Endothelial cell of umbilical vein (primary cell): ENCODE measurements around the gene ASXL1. TPM values are rescaled to one million over a fixed set of nuclear protein-coding genes. Genes with fewer than 3 reads are reported as not detected.

Experiments
- BruUV-seq: library from RNA; stranded (reverse); fragments of 400-500 nt; replicated peaks from 2 replicates; lab custom pipeline; 2021; lab: Mats Ljungman, UMichigan
- CTCF ChIA-PET: fragments of 300-600, 350-600 bp; sonication (Branson Sonifier 250); formaldehyde crosslinking; loops from one replicate; lab custom pipeline; 2021; ENCODE audit warnings: antibody characterized with exemption, inconsistent platforms; lab: Charles Lee
- POLR2A ChIA-PET: fragments of 300-600, 350-600 bp; sonication (Branson Sonifier 250); formaldehyde crosslinking; loops from one replicate; lab custom pipeline; 2021; ENCODE audit warnings: antibody characterized with exemption, inconsistent platforms; lab: Charles Lee
- DNase-seq: peaks from one replicate; pipeline ENCODE4 v3.0.0-alpha.2; 2011; ENCODE audit warnings: low read depth, low spot score
- FAIRE-seq: peaks from 2 replicates; lab custom pipeline; 2011; peaks lifted over from hg19 to GRCh38; lab: Jason Lieb, UNC
- H2AFZ ChIP-seq: 2 replicates; pipeline ENCODE4 v1.6.0; 2012; ENCODE audit warnings: low read depth, low read length, control low read depth, inconsistent platforms
- H3K27ac ChIP-seq: 2 replicates; pipeline ENCODE4 v1.5.1; 2011; ENCODE audit warnings: low read depth, mild to moderate bottlenecking, control low read depth, low read length, moderate library complexity; ENCODE audit not compliant: insufficient read depth
- H3K27me3 ChIP-seq, 2 experiments: 2 replicates each; pipeline versions ENCODE4 v1.6.0 to v1.6.1; 2011; ENCODE audit warnings: low read length in 2 of 2, mixed read lengths in 1 of 2; ENCODE audit not compliant: control insufficient read depth in 2 of 2, insufficient read depth in 2 of 2
- H3K36me3 ChIP-seq, 2 experiments: 2 replicates in 1 of 2; 3 replicates in 1 of 2; pipeline ENCODE4 v1.5.1; 2011; ENCODE audit warnings: low read length in 2 of 2, mild to moderate bottlenecking in 1 of 2, moderate library complexity in 1 of 2; ENCODE audit not compliant: control insufficient read depth in 2 of 2, insufficient read depth in 2 of 2; ENCODE audit errors: extremely low read depth in 1 of 2
- H3K4me1 ChIP-seq: 3 replicates; pipeline ENCODE4 v1.5.1; 2011; ENCODE audit warnings: mild to moderate bottlenecking, low read length; ENCODE audit not compliant: control insufficient read depth, insufficient read depth; ENCODE audit errors: extremely low read depth
- H3K4me2 ChIP-seq: 2 replicates; pipeline ENCODE4 v1.6.1; 2011; ENCODE audit warnings: low read length, control low read depth, mixed read lengths; ENCODE audit not compliant: insufficient read depth
- H3K4me3 ChIP-seq, 3 experiments: fragments of 200-600 bp in 1 of 3; sonication (generic), shearing (Covaris generic) in 1 of 3; replicated peaks in 1 of 3; 2 replicates each; pipeline ENCODE4 v1.5.1; 2011 to 2016; ENCODE audit warnings: control low read depth in 3 of 3, low read length in 3 of 3, mild to moderate bottlenecking in 2 of 3, inconsistent platforms in 1 of 3, low read depth in 1 of 3, moderate library complexity in 1 of 3; ENCODE audit not compliant: insufficient read depth in 1 of 3
- H3K79me2 ChIP-seq: 2 replicates; pipeline ENCODE4 v1.6.0; 2012; ENCODE audit warnings: low read length, inconsistent platforms; ENCODE audit not compliant: control insufficient read depth, insufficient read depth
- H3K9ac ChIP-seq: replicated peaks from 2 replicates; pipeline ENCODE3; 2011; ENCODE audit warnings: low read length, control low read depth; ENCODE audit not compliant: insufficient read depth; ENCODE audit errors: extremely low read depth
- H3K9me1 ChIP-seq: replicated peaks from 3 replicates; pipeline ENCODE4 v1.6.0; 2011; ENCODE audit warnings: mild to moderate bottlenecking, low read length; ENCODE audit not compliant: control insufficient read depth, insufficient read depth; ENCODE audit errors: extremely low read depth
- H3K9me3 ChIP-seq: replicated peaks from 2 replicates; pipeline ENCODE4 v1.5.1; 2012; ENCODE audit warnings: low read length, inconsistent platforms; ENCODE audit not compliant: control insufficient read depth, insufficient read depth
- H4K20me1 ChIP-seq: replicated peaks from 2 replicates; pipeline ENCODE3; 2011; ENCODE audit warnings: mild to moderate bottlenecking, low read length; ENCODE audit not compliant: control insufficient read depth, insufficient read depth; ENCODE audit errors: extremely low read depth
- EZH2 ChIP-seq: IDR thresholded peaks from 2 replicates; pipeline ENCODE4 v1.6.1; 2012; ENCODE audit warnings: borderline replicate concordance, low read depth, mild to moderate bottlenecking, moderate library complexity, low read length, inconsistent platforms; ENCODE audit not compliant: severe bottlenecking
- FOS ChIP-seq: IDR thresholded peaks from 2 replicates; pipeline ENCODE4 v1.6.1; 2011; ENCODE audit warnings: mild to moderate bottlenecking, low read length, moderate library complexity, borderline replicate concordance; ENCODE audit not compliant: insufficient read depth
- GATA2 ChIP-seq: IDR thresholded peaks from 2 replicates; pipeline ENCODE4 v1.7.0; 2011; ENCODE audit warnings: low read depth, mild to moderate bottlenecking, moderate library complexity, mixed read lengths, low read length; ENCODE audit not compliant: insufficient read length, insufficient read depth
- JUN ChIP-seq: IDR thresholded peaks from 2 replicates; pipeline ENCODE4 v1.6.1; 2011; ENCODE audit warnings: borderline replicate concordance, low read depth; ENCODE audit not compliant: insufficient read length, insufficient read depth
- MYC ChIP-seq: IDR thresholded peaks from one replicate; pipeline ENCODE4 v1.6.1; 2011; ENCODE audit warnings: mild to moderate bottlenecking, low read depth, low read length
- POLR2A ChIP-seq: IDR thresholded peaks from 2 replicates; pipeline ENCODE4 v1.6.1; 2012; ENCODE audit warnings: low read depth, mild to moderate bottlenecking, control low read depth, low read length
- POLR2AphosphoS5 ChIP-seq: IDR thresholded peaks from 2 replicates; pipeline ENCODE4 v1.6.1; 2012; ENCODE audit warnings: low read depth, mild to moderate bottlenecking, control low read depth, low read length, moderate library complexity; ENCODE audit not compliant: insufficient read depth
- dilution Hi-C: fragments of 300-500 bp; cut with MboI; formaldehyde crosslinking; loops from one replicate; pipeline ENCODE4 v1.15.0; 2019; ENCODE audit warnings: low sequenced_read_pairs; ENCODE audit not compliant: extremely low pct_ligation_motif_present
- intact Hi-C: fragments of 100-400 bp; cut with micrococcal nuclease; formaldehyde crosslinking; loops from one replicate; pipeline ENCODE4 v1.10.0; 2022
- polyA plus RNA-seq, 4 experiments: library from polyadenylated mRNA; depleted of rRNA in 3 of 4; stranded (reverse) in 3 of 4; unstranded in 1 of 4; fragments of >200 nt; gene quantifications; 2 replicates each; pipeline versions ENCODE4 v1.2.1 to v1.2.3, GENCODE V29; 2011 to 2012; ENCODE audit warnings: missing spikeins in 1 of 4
- total RNA-seq: library from RNA; stranded (reverse); gene quantifications from 2 replicates; pipeline ENCODE4 v1.2.3, GENCODE V29; 2021
- TF ChIP-seq, protein P1 (sequence below): IDR thresholded peaks from 2 replicates; pipeline ENCODE4 v1.6.1; 2011; ENCODE audit not compliant: insufficient read depth, insufficient read length
- TF ChIP-seq, protein P2 (sequence below), 2 donors: IDR thresholded peaks; 1 replicate in 1 of 2; 2 replicates in 1 of 2; pipeline ENCODE4 v1.5.1; 2011; ENCODE audit warnings: low read length in 2 of 2, mild to moderate bottlenecking in 2 of 2, moderate library complexity in 2 of 2, control low read depth in 1 of 2, inconsistent platforms in 1 of 2, low read depth in 1 of 2; ENCODE audit not compliant: insufficient read depth in 1 of 2; ENCODE audit errors: extremely low read depth in 1 of 2

The ASXL1 gene
- total and polyA plus RNA-seq, 2 donors (not counting 3 experiments of a cell fraction or from before 2014, with no cell fraction given), result 45.4 to 101 TPM

DNA sequence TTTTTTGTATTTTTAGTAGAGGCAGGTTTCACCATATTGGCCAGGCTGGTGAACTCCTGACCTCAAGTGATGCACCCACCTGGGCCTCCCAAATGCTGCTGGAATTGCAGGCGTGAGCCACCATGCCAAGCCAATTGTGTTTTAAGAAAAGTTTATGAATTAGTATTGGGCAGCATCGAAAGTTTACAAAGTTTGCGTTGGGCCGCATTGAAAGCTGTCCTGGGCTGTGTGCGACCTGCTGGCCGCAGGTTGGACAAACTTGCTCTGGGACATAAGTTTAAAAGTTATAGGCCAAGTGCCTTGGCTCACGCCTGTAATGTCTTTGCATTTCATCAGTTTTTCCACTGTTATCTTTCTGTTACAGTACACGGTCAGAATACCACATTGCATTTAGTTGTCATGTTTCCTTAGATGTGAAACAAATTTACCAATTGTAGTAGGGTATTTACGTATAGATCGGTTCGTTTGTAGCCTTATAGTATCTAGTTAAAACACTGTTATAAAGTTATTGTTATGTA, 39.5 kb downstream of the ASXL1 start:
- Histone ChIP-seq H3K9ac (no peak overlapping the region), H3K4me2 (no peak overlapping the region), H3K27ac (no peak overlapping the region), H3K27me3 (no peaks in the 10 kb centered on the region), H3K4me1 (no peaks in the 10 kb centered on the region), H2AFZ (no peak overlapping the region), H3K36me3 (peaks cover 0 to 2% of the 10 kb centered on the region in 2 experiments), H3K9me1 (no peaks in the 10 kb centered on the region), H3K9me3 (no peaks in the 10 kb centered on the region), H4K20me1 (peaks cover 6% of the 10 kb centered on the region), H3K4me3 (no peak overlapping the region), H3K79me2 (peaks cover 84% of the 10 kb centered on the region)
- DNase-seq, result no peak
- no peak for FAIRE-seq
- TF ChIP-seq EZH2, result no peak
- TF ChIP-seq, protein P1, sequence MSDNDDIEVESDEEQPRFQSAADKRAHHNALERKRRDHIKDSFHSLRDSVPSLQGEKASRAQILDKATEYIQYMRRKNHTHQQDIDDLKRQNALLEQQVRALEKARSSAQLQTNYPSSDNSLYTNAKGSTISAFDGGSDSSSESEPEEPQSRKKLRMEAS, result no peak
- no peak for TF ChIP-seq FOS
- TF ChIP-seq POLR2A, result no peak
- no peak for TF ChIP-seq GATA2
- TF ChIP-seq, protein P2, sequence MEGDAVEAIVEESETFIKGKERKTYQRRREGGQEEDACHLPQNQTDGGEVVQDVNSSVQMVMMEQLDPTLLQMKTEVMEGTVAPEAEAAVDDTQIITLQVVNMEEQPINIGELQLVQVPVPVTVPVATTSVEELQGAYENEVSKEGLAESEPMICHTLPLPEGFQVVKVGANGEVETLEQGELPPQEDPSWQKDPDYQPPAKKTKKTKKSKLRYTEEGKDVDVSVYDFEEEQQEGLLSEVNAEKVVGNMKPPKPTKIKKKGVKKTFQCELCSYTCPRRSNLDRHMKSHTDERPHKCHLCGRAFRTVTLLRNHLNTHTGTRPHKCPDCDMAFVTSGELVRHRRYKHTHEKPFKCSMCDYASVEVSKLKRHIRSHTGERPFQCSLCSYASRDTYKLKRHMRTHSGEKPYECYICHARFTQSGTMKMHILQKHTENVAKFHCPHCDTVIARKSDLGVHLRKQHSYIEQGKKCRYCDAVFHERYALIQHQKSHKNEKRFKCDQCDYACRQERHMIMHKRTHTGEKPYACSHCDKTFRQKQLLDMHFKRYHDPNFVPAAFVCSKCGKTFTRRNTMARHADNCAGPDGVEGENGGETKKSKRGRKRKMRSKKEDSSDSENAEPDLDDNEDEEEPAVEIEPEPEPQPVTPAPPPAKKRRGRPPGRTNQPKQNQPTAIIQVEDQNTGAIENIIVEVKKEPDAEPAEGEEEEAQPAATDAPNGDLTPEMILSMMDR (IDR thresholded peaks at IDR 0.05; ENCODE audit: extremely low read depth in 1 of 2, insufficient read depth in 1 of 2, low read depth in 1 of 2, low read length in 2 of 2), result no peak
- TF ChIP-seq MYC, result no peak
- TF ChIP-seq POLR2AphosphoS5, result no peak
- TF ChIP-seq JUN, result no peak
- POLR2A ChIA-PET, result no interaction called here
- dilution Hi-C loops, result no loop called here
- CTCF ChIA-PET, result no interaction called here
- no TSS peak for BruUV-seq
- intact Hi-C loops, result no loop called here
